IMR-90 (cell line): ENCODE measurements around the gene MAPK8IP1. TPM values are rescaled to one million over a fixed set of nuclear protein-coding genes. Genes with fewer than 3 reads are reported as not detected.

ENCODE experiments used
- ATAC-seq: fragments of 200-7000 bp; cut with Tn5 transposase; 2 replicates; pipeline ENCODE4 v1.9.1; 2020; ENCODE audit warnings: low read depth, mild to moderate bottlenecking, moderate library complexity
- BruUV-seq: library from RNA; stranded (reverse); fragments of 400-500 nt; replicated peaks from 2 replicates; lab custom pipeline; 2021; lab: Mats Ljungman, UMichigan
- CTCF ChIA-PET: fragments of 300-600 bp; formaldehyde crosslinking; extraction: SDS; loops from one replicate; lab custom pipeline; 2021; ENCODE audit warnings: antibody characterized with exemption; lab: Yijun Ruan, JAX
- POLR2A ChIA-PET: fragments of 300-600 bp; sonication (Branson Sonifier 250); formaldehyde crosslinking; loops from one replicate; lab custom pipeline; 2022; ENCODE audit warnings: antibody characterized with exemption; ENCODE audit not compliant: unreplicated experiment; lab: Charles Lee
- DNase-seq: peaks from one replicate; pipeline ENCODE4 v3.0.0; 2013
- H2AFZ ChIP-seq: replicated peaks from 2 replicates; pipeline ENCODE3; 2013; ENCODE audit warnings: low read length, mild to moderate bottlenecking; ENCODE audit not compliant: poor library complexity
- H2AK5ac ChIP-seq: 2 replicates; pipeline ENCODE4 v1.6.1; 2013; ENCODE audit warnings: low read depth, low read length, inconsistent platforms
- H2AK9ac ChIP-seq: replicated peaks from 2 replicates; pipeline ENCODE3; 2013; ENCODE audit warnings: mild to moderate bottlenecking, low read depth, low read length, moderate library complexity; ENCODE audit not compliant: poor library complexity
- H2BK120ac ChIP-seq: 2 replicates; pipeline ENCODE4 v1.6.1; 2013; ENCODE audit warnings: low read depth, low read length, inconsistent platforms
- H2BK15ac ChIP-seq: 3 replicates; pipeline ENCODE4 v1.6.1; 2013; ENCODE audit warnings: low read depth, low read length, inconsistent platforms
- H2BK20ac ChIP-seq: 2 replicates; pipeline ENCODE4 v1.6.1; 2013; ENCODE audit warnings: low read depth, mild to moderate bottlenecking, inconsistent platforms, low read length, moderate library complexity
- H2BK5ac ChIP-seq: 2 replicates; pipeline ENCODE4 v1.6.1; 2013; ENCODE audit warnings: mild to moderate bottlenecking, low read depth, low read length, inconsistent platforms; ENCODE audit not compliant: poor library complexity, severe bottlenecking
- H3K14ac ChIP-seq: replicated peaks from 2 replicates; pipeline ENCODE4 v1.6.1; 2013; ENCODE audit warnings: low read depth, low read length, inconsistent platforms
- H3K18ac ChIP-seq: 2 replicates; pipeline ENCODE4 v1.6.1; 2013; ENCODE audit warnings: low read depth, low read length, control low read depth
- H3K23ac ChIP-seq: 2 replicates; pipeline ENCODE4 v1.6.1; 2013; ENCODE audit warnings: low read depth, low read length, inconsistent platforms
- H3K27ac ChIP-seq: 2 replicates; pipeline ENCODE4 v1.5.1; 2013; ENCODE audit warnings: mild to moderate bottlenecking, control low read depth, low read length; ENCODE audit not compliant: insufficient read depth
- H3K27me3 ChIP-seq: 2 replicates; pipeline ENCODE4 v1.6.1; 2013; ENCODE audit warnings: low read length; ENCODE audit not compliant: control insufficient read depth, insufficient read depth
- H3K36me3 ChIP-seq: 2 replicates; pipeline ENCODE4 v1.6.1; 2013; ENCODE audit warnings: low read length, mixed read lengths; ENCODE audit not compliant: control insufficient read depth, insufficient read depth
- H3K4ac ChIP-seq: 2 replicates; pipeline ENCODE4 v1.6.1; 2013; ENCODE audit warnings: low read depth, low read length, inconsistent platforms
- H3K4me1 ChIP-seq: 2 replicates; pipeline ENCODE4 v1.6.1; 2013; ENCODE audit warnings: low read length, mixed read lengths; ENCODE audit not compliant: control insufficient read depth, insufficient read depth
- H3K4me2 ChIP-seq: 2 replicates; pipeline ENCODE4 v1.6.1; 2013; ENCODE audit warnings: low read depth, mild to moderate bottlenecking, control low read depth, low read length, moderate library complexity
- H3K4me3 ChIP-seq: 2 replicates; pipeline ENCODE4 v1.5.1; 2013; ENCODE audit warnings: low read depth, mild to moderate bottlenecking, control low read depth, low read length, moderate library complexity; ENCODE audit not compliant: insufficient read depth
- H3K56ac ChIP-seq: 2 replicates; pipeline ENCODE4 v1.6.1; 2013; ENCODE audit warnings: low read length, inconsistent platforms; ENCODE audit not compliant: insufficient read depth; ENCODE audit errors: extremely low read depth
- H3K79me1 ChIP-seq, 2 experiments: 2 replicates each; pipeline ENCODE4 v1.6.1; 2013; ENCODE audit warnings: low read length in 2 of 2, inconsistent platforms in 1 of 2, low read depth in 1 of 2
- H3K9ac ChIP-seq: 2 replicates; pipeline ENCODE4 v1.6.1; 2013; ENCODE audit warnings: low read depth, low read length, control low read depth
- H3K9me1 ChIP-seq: 2 replicates; pipeline ENCODE4 v1.6.1; 2013; ENCODE audit warnings: low read length, inconsistent platforms; ENCODE audit not compliant: insufficient read depth
- H3K9me3 ChIP-seq: 2 replicates; pipeline ENCODE4 v1.6.1; 2013; ENCODE audit warnings: low read length; ENCODE audit not compliant: control insufficient read depth, insufficient read depth
- H4K20me1 ChIP-seq: 2 replicates; pipeline ENCODE4 v1.6.1; 2013; ENCODE audit warnings: low read length, inconsistent platforms; ENCODE audit not compliant: insufficient read depth
- H4K5ac ChIP-seq: 2 replicates; pipeline ENCODE4 v1.6.1; 2013; ENCODE audit warnings: mild to moderate bottlenecking, low read depth, low read length, control low read depth
- H4K8ac ChIP-seq, 2 experiments: 2 replicates each; pipeline ENCODE4 v1.6.1; 2013; ENCODE audit warnings: low read depth in 2 of 2, low read length in 2 of 2, control low read depth in 1 of 2, inconsistent platforms in 1 of 2
- H4K91ac ChIP-seq: 2 replicates; pipeline ENCODE4 v1.6.1; 2013; ENCODE audit warnings: low read depth, low read length, inconsistent platforms; ENCODE audit not compliant: insufficient read depth
- BHLHE40 ChIP-seq: fragments of 150-350 bp; IDR thresholded peaks from 2 replicates; pipeline ENCODE4 v1.6.1; 2016; ENCODE audit warnings: mild to moderate bottlenecking, low read depth, low read length
- CEBPB ChIP-seq: IDR thresholded peaks from 2 replicates; pipeline ENCODE4 v1.6.1; 2012; ENCODE audit warnings: low read depth, low read length, improper control_type of control experiment
- CHD1 ChIP-seq: IDR thresholded peaks from 2 replicates; pipeline ENCODE4 v1.6.1; 2012; ENCODE audit warnings: low read depth, low read length, improper control_type of control experiment
- CTCF ChIP-seq: conservative IDR thresholded peaks from 2 replicates; pipeline ENCODE4 v1.5.1; 2012; ENCODE audit warnings: mild to moderate bottlenecking, low read depth, low read length, improper control_type of control experiment
- ELK1 ChIP-seq: fragments of 150-350 bp; IDR thresholded peaks from 2 replicates; pipeline ENCODE4 v1.6.1; 2016; ENCODE audit warnings: low read depth, mild to moderate bottlenecking, low read length, moderate library complexity, borderline replicate concordance
- FOS ChIP-seq: fragments of 150-350 bp; IDR thresholded peaks from 2 replicates; pipeline ENCODE4 v1.6.1; 2016; ENCODE audit warnings: low read depth, low read length
- MAFK ChIP-seq: IDR thresholded peaks from 2 replicates; pipeline ENCODE4 v1.6.1; 2012; ENCODE audit warnings: low read depth, low read length, improper control_type of control experiment
- MAZ ChIP-seq: IDR thresholded peaks from 2 replicates; pipeline ENCODE4 v1.6.1; 2012; ENCODE audit warnings: low read depth, mild to moderate bottlenecking, low read length, improper control_type of control experiment, moderate library complexity, borderline replicate concordance
- MXI1 ChIP-seq: IDR thresholded peaks from 2 replicates; pipeline ENCODE4 v1.6.1; 2012; ENCODE audit warnings: low read depth, mild to moderate bottlenecking, low read length, moderate library complexity, borderline replicate concordance
- NFE2L2 ChIP-seq: fragments of 150-350 bp; IDR thresholded peaks from 2 replicates; pipeline ENCODE4 v1.6.1; 2016; ENCODE audit warnings: low read depth, mild to moderate bottlenecking, low read length
- POLR2A ChIP-seq: IDR thresholded peaks from 2 replicates; pipeline ENCODE4 v1.6.1; 2012; ENCODE audit warnings: mild to moderate bottlenecking, low read depth, low read length
- RAD21 ChIP-seq: IDR thresholded peaks from 2 replicates; pipeline ENCODE4 v1.6.1; 2012; ENCODE audit warnings: low read length, improper control_type of control experiment
- RCOR1 ChIP-seq: IDR thresholded peaks from 2 replicates; pipeline ENCODE4 v1.6.1; 2012; ENCODE audit warnings: mild to moderate bottlenecking, low read length, improper control_type of control experiment; ENCODE audit not compliant: insufficient replicate concordance
- RFX5 ChIP-seq: IDR thresholded peaks from 2 replicates; pipeline ENCODE4 v1.8.0; 2012; ENCODE audit warnings: low read depth, mild to moderate bottlenecking, low read length, moderate library complexity
- SMC3 ChIP-seq: fragments of 150-350 bp; IDR thresholded peaks from 2 replicates; pipeline ENCODE4 v1.6.1; 2016; ENCODE audit warnings: low read depth, mild to moderate bottlenecking, antibody characterized with exemption, low read length, moderate library complexity
- USF2 ChIP-seq: fragments of 150-350 bp; IDR thresholded peaks from 2 replicates; pipeline ENCODE4 v1.6.1; 2017; ENCODE audit warnings: mild to moderate bottlenecking, antibody characterized with exemption, low read length, low read depth
- WGBS, 2 experiments: methylation state at CpG; one replicate each; pipeline versions ENCODE4 v1.1.5 to v1.1.7; 2013; ENCODE audit warnings: missing lambda C conversion rate in 2 of 2; ENCODE audit not compliant: insufficient read length in 1 of 2; ENCODE audit errors: extremely low coverage in 2 of 2; 5-methylcytosine and 5-hydroxymethylcytosine counted together
- dilution Hi-C: fragments of 300-500 bp; cut with HindIII; formaldehyde crosslinking; loops from one replicate; pipeline ENCODE4 v1.14.3; 2018; ENCODE audit warnings: low sequenced_read_pairs; ENCODE audit not compliant: unreplicated experiment
- in situ Hi-C: fragments of 300-500 bp; cut with MboI; formaldehyde crosslinking; loops from 3 replicates; pipeline ENCODE4 v1.14.3; 2019; ENCODE audit warnings: low sequenced_read_pairs, inconsistent platforms, mixed read lengths
- intact Hi-C: fragments of 100-400 bp; cut with micrococcal nuclease; formaldehyde crosslinking; loops from 2 replicates; pipeline ENCODE4 v1.10.0; 2022
- polyA plus RNA-seq, 3 experiments: library from polyadenylated mRNA; depleted of rRNA; stranded (reverse); fragments of >200 nt; gene quantifications; 2 replicates each; pipeline ENCODE4 v1.2.3, GENCODE V29; 2012; ENCODE audit warnings: low replicate concordance in 1 of 3
- total RNA-seq: library from RNA; depleted of rRNA; stranded (reverse); fragments of >200 nt; gene quantifications from 2 replicates; pipeline ENCODE4 v1.2.3, GENCODE V29; 2012

Gene MAPK8IP1
- total and polyA plus RNA-seq, 2 of the 4 experiments (the other 2 are of a cell fraction), result 6.5 to 9.6 TPM

GRCh38 chr11:45925550-45925949 is 40.1 kb downstream of the MAPK8IP1 start:
- in situ Hi-C loops (no loop called here), dilution Hi-C loops (no loop called here), intact Hi-C loops (no loop called here)
- H3K4ac ChIP-seq, result no peak overlapping the region
- no peak overlapping the region for H3K4me3 ChIP-seq
- H3K36me3 ChIP-seq, result peaks cover 1% of the 10 kb centered on the region; the same call in 1 of the 2 replicates
- ChIA-PET CTCF (no interaction called here), POLR2A (no interaction called here)
- H4K5ac ChIP-seq, result no peak overlapping the region
- no peak overlapping the region for H3K9ac ChIP-seq
- no peak overlapping the region for H2BK5ac ChIP-seq
- no peaks in the 10 kb centered on the region for H3K79me1 ChIP-seq
- DNase-seq, result no peak
- no peak for ATAC-seq
- no peak overlapping the region for H2BK120ac ChIP-seq
- H3K27me3 ChIP-seq, result peaks cover 47% of the 10 kb centered on the region
- H3K27ac ChIP-seq, result no peak overlapping the region
- no peak overlapping the region for H4K91ac ChIP-seq
- H3K23ac ChIP-seq, result no peak overlapping the region
- no peaks in the 10 kb centered on the region for H3K9me3 ChIP-seq
- no CpG with 5 or more reads among the region's 3 CpGs for WGBS, 2 experiments
- H3K56ac ChIP-seq, result no peak overlapping the region
- no peak overlapping the region for H2AK9ac ChIP-seq
- TF ChIP-seq CHD1 (no peak), RAD21 (no peak), USF2 (no peak), NFE2L2 (no peak), ELK1 (no peak), MAZ (no peak), CTCF (no peak), FOS (no peak), SMC3 (no peak), MAFK (no peak), MXI1 (no peak), RCOR1 (no peak), POLR2A (no peak), BHLHE40 (no peak), RFX5 (no peak), CEBPB (no peak)
- H3K9me1 ChIP-seq, result no peaks in the 10 kb centered on the region
- no TSS peak for BruUV-seq
- H3K18ac ChIP-seq, result no peak overlapping the region
- H2BK20ac ChIP-seq, result no peak overlapping the region
- no peak overlapping the region for H2AK5ac ChIP-seq
- no peak overlapping the region for H3K14ac ChIP-seq
- H2AFZ ChIP-seq, result no peak overlapping the region
- no peak overlapping the region for H2BK15ac ChIP-seq
- H4K20me1 ChIP-seq, result peaks cover 7% of the 10 kb centered on the region
- H3K4me1 ChIP-seq, result no peaks in the 10 kb centered on the region; the same call in 1 of the 2 replicates
- H4K8ac ChIP-seq, result no peak overlapping the region
- H3K4me2 ChIP-seq, result no peak overlapping the region
